Measurements from ENCODE around the gene AKAP7.
"Not testable (repeated sequence)": the region's sequence is repeated elsewhere in the genome, so short reads cannot be mapped to it uniquely, and the experiment has no call there.

AKAP7 gene

DNA sequence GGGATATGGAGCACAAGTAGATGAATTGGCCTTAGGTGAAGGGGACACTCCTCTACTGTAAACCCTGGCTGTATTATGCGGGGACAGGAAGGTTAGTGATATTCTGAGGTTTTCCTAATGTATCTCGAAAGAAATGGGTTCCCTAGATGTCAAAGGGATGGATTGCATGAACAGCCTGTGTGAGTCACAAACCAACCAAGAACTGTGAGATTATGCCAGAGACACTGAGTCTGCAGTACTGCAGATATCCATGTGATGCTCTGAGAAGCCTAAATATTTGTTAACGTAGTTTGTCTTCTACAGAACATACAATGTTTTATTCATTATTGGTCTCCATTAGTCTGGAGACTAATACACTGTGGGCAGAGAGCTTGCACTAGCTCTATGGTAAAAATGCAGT lies 182.2 kb downstream of the AKAP7 start:
- H3K4me1 ChIP-seq (ENCODE audit: control insufficient read depth, insufficient read depth, low read length) = no peaks in the 10 kb centered on the region
- no peak overlapping the region for H3K4me3 ChIP-seq (ENCODE audit: low read length in 2 of 2)
- H3K27me3 ChIP-seq (ENCODE audit: control insufficient read depth in 1 of 2, insufficient read depth in 2 of 2, low read length in 2 of 2) = no peaks in the 10 kb centered on the region
- no peak overlapping the region for H3K27ac ChIP-seq (ENCODE audit: low read length)
- H3K9ac ChIP-seq (ENCODE audit: low read length in 2 of 2) = no peak overlapping the region
- no peaks in the 10 kb centered on the region for H3K9me3 ChIP-seq (ENCODE audit: control insufficient read depth in 2 of 2, low read length in 2 of 2)
- H3K36me3 ChIP-seq (ENCODE audit: control insufficient read depth in 2 of 2, insufficient read depth in 2 of 2, low read length in 2 of 2) = no peaks in the 10 kb centered on the region

DNA sequence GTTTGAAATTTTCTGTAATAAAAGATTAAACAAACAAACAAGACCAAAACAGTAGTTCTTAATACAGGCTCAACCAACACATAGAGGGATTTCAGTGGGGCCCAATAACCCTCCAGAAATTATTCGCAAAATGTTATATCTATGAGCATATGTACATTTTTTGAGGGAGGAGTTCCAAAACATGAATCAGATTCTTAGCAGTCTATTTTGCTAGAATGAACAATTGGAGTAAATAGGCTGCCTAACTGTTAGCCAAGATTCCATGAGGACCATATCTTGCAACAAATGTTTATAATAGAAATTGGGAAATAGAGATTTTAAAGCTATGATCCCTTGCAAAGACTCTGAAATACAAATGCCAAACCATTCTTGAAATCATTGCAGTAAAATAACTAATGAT lies 186.3 kb downstream of the AKAP7 start:
- no peak overlapping the region for H3K4me3 ChIP-seq (ENCODE audit: low read length in 2 of 2)
- H3K27ac ChIP-seq (ENCODE audit: low read length) = no peak overlapping the region
- H3K9ac ChIP-seq (ENCODE audit: low read length in 2 of 2) = no peak overlapping the region
- H3K9me3 ChIP-seq (ENCODE audit: control insufficient read depth in 2 of 2, low read length in 2 of 2) = no peaks in the 10 kb centered on the region
- no peaks in the 10 kb centered on the region for H3K4me1 ChIP-seq (ENCODE audit: control insufficient read depth, insufficient read depth, low read length)
- H3K36me3 ChIP-seq (ENCODE audit: control insufficient read depth in 2 of 2, insufficient read depth in 2 of 2, low read length in 2 of 2) = no peaks in the 10 kb centered on the region
- no peaks in the 10 kb centered on the region for H3K27me3 ChIP-seq (ENCODE audit: control insufficient read depth in 1 of 2, insufficient read depth in 2 of 2, low read length in 2 of 2)

DNA sequence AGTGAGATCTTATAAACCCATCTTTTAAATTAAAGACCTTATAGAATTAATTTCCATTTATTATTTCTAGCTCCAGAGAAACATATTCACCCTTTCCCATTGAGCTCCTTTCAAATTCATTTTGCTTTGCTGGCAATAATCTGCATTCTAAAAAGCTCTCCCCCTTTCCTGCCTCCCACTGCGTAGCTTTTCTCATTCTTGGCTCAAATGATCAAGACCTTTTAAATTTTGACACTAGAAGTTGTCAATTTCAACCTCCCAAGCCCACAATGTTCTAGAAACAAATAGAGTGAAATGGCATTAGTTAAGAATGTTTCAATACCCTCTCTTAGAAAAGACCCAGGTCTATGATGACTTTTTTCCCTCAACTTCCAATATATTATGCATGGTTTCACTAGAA lies 186.9 kb downstream of the AKAP7 start:
- Histone ChIP-seq H3K4me3 (ENCODE audit: low read length in 2 of 2) (no peak overlapping the region), H3K9ac (ENCODE audit: low read length in 2 of 2) (no peak overlapping the region), H3K27me3 (ENCODE audit: control insufficient read depth in 1 of 2, insufficient read depth in 2 of 2, low read length in 2 of 2) (no peaks in the 10 kb centered on the region)

DNA sequence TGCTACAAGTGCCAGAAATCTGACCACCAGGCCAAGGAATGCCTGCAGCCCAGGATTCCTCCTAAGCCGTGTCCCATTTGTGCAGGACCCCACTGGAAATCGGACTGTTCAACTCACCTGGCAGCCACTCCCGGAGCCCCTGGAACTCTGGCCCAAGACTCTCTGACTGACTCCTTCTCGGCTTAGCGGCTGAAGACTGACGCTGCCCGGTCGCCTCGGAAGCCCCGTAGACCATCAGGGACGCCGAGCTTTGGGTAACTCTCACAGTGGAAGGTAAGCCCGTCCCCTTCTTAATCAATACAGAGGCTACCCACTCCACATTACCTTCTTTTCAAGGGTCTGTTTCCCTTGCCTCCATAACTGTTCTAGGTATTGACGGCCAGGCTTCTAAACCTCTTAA lies 190.4 kb downstream of the AKAP7 start:
- H3K4me3 ChIP-seq (ENCODE audit: low read length in 2 of 2); H3K4me1 ChIP-seq (ENCODE audit: control insufficient read depth, insufficient read depth, low read length); H3K36me3 ChIP-seq (ENCODE audit: control insufficient read depth in 2 of 2, insufficient read depth in 2 of 2, low read length in 2 of 2); H3K27ac ChIP-seq (ENCODE audit: low read length); H3K27me3 ChIP-seq (ENCODE audit: control insufficient read depth in 1 of 2, insufficient read depth in 2 of 2, low read length in 2 of 2); H3K9me3 ChIP-seq (ENCODE audit: control insufficient read depth in 2 of 2, low read length in 2 of 2); H3K9ac ChIP-seq (ENCODE audit: low read length in 2 of 2): not testable (repeated sequence)

More for the DNA sequence above, 186.9 kb downstream of the AKAP7 start:
- Histone ChIP-seq H3K4me1 (ENCODE audit: control insufficient read depth, insufficient read depth, low read length) (no peaks in the 10 kb centered on the region), H3K36me3 (ENCODE audit: control insufficient read depth in 2 of 2, insufficient read depth in 2 of 2, low read length in 2 of 2) (no peaks in the 10 kb centered on the region), H3K9me3 (ENCODE audit: control insufficient read depth in 2 of 2, low read length in 2 of 2) (no peaks in the 10 kb centered on the region), H3K27ac (ENCODE audit: low read length) (no peak overlapping the region)

DNA sequence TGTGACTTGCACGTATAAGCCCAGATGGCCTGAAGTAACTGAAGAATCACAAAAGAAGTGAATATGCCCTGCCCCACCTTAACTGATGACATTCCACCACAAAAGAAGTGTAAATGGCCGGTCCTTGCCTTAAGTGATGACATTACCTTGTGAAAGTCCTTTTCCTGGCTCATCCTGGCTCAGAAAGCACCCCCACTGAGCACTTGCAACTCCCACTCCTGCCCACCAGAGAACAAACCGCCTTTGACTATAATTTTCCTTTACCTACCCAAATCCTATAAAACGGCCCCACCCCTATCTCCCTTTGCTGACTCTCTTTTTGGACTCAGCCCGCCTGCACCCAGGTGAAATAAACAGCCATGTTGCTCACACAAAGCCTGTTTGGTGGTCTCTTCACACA lies 193.5 kb downstream of the AKAP7 start:
- H3K4me1 ChIP-seq (ENCODE audit: control insufficient read depth, insufficient read depth, low read length); H3K9me3 ChIP-seq (ENCODE audit: control insufficient read depth in 2 of 2, low read length in 2 of 2); H3K9ac ChIP-seq (ENCODE audit: low read length in 2 of 2); H3K36me3 ChIP-seq (ENCODE audit: control insufficient read depth in 2 of 2, insufficient read depth in 2 of 2, low read length in 2 of 2); H3K4me3 ChIP-seq (ENCODE audit: low read length in 2 of 2); H3K27me3 ChIP-seq (ENCODE audit: control insufficient read depth in 1 of 2, insufficient read depth in 2 of 2, low read length in 2 of 2); H3K27ac ChIP-seq (ENCODE audit: low read length): not testable (repeated sequence)

DNA sequence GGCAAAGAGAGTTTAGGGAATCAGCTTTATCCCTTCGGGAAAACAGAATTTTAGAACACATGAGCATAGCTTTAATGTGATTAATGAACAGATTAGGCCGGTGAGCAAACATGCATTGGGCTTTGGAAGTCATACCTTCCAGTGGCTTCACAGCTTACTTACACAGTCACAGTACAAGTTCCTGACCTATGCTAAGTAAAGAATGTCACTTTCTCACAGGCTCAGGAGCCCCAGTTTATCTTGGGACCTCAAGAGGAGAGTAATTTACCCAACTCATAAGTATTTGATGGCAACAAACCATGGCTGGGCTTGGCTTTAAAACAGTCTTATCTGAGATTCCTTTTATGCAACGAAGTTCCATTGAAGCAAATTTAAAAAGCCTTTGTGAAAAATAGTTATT lies 195.9 kb downstream of the AKAP7 start:
- Histone ChIP-seq H3K4me3 (ENCODE audit: low read length in 2 of 2) (no peak overlapping the region), H3K9me3 (ENCODE audit: control insufficient read depth in 2 of 2, low read length in 2 of 2) (no peaks in the 10 kb centered on the region), H3K4me1 (ENCODE audit: control insufficient read depth, insufficient read depth, low read length) (no peaks in the 10 kb centered on the region), H3K36me3 (ENCODE audit: control insufficient read depth in 2 of 2, insufficient read depth in 2 of 2, low read length in 2 of 2) (no peaks in the 10 kb centered on the region), H3K27me3 (ENCODE audit: control insufficient read depth in 1 of 2, insufficient read depth in 2 of 2, low read length in 2 of 2) (no peaks in the 10 kb centered on the region), H3K9ac (ENCODE audit: low read length in 2 of 2) (no peak overlapping the region), H3K27ac (ENCODE audit: low read length) (no peak overlapping the region)

DNA sequence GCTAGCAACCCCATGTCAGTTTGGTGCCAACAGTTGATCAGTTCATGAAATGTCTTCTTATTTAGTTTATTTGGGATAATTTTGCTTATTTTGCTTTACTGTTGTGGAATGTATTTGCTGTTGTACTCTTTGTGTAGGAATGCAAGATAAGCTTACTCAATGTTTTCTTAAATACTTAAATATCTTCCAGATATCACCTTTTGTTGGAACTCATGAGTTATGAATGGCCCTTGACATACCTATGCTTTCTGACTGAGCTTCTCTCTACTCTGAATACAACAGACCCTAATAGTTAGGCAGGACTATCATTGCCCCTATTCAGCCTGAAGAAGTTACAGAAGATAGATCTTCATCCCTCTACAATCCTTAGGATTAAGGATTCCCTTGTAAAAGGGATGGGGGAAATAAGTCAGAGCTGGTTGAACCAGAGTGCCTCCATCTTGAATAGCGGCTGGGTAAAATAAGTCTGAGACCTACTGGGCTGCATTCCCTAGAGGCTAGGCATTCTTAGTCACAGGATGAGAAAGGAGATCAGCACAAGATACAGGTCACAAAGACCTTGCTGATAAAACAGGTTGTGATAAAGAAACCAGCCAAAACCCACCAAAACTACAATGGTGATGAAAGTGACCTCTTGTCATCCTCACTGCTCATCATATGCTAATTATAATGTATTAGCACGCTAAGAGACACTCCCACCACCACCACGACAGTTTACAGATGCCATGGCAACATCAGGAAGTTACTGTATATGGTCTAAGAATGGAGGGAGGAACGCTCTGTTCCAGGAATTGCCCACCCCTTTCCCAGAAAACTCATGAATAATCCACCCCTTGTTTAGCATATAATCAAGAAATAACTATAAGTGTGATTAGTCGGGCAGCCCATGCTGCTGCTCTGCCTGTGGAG lies 196.9 kb downstream of the AKAP7 start:
- Histone ChIP-seq H3K27me3 (ENCODE audit: control insufficient read depth in 1 of 2, insufficient read depth in 2 of 2, low read length in 2 of 2) (no peaks in the 10 kb centered on the region), H3K4me3 (ENCODE audit: low read length in 2 of 2) (no peak overlapping the region), H3K36me3 (ENCODE audit: control insufficient read depth in 2 of 2, insufficient read depth in 2 of 2, low read length in 2 of 2) (no peaks in the 10 kb centered on the region), H3K9me3 (ENCODE audit: control insufficient read depth in 2 of 2, low read length in 2 of 2) (no peaks in the 10 kb centered on the region), H3K27ac (ENCODE audit: low read length) (no peak overlapping the region), H3K9ac (ENCODE audit: low read length in 2 of 2) (no peak overlapping the region), H3K4me1 (ENCODE audit: control insufficient read depth, insufficient read depth, low read length) (no peaks in the 10 kb centered on the region)
